IMR-90 (cell line): ENCODE data around the gene CMSS1. TPM values are rescaled to one million over a fixed set of nuclear protein-coding genes. Genes with fewer than 3 reads are reported as not detected.

Experiments
- ATAC-seq: fragments of 200-7000 bp; cut with Tn5 transposase; 2 replicates; pipeline ENCODE4 v1.9.1; 2020; ENCODE audit warnings: low read depth, mild to moderate bottlenecking, moderate library complexity
- BruUV-seq: library from RNA; stranded (reverse); fragments of 400-500 nt; replicated peaks from 2 replicates; lab custom pipeline; 2021; lab: Mats Ljungman, UMichigan
- CTCF ChIA-PET: fragments of 300-600 bp; formaldehyde crosslinking; extraction: SDS; loops from one replicate; lab custom pipeline; 2021; ENCODE audit warnings: antibody characterized with exemption; lab: Yijun Ruan, JAX
- POLR2A ChIA-PET: fragments of 300-600 bp; sonication (Branson Sonifier 250); formaldehyde crosslinking; loops from one replicate; lab custom pipeline; 2022; ENCODE audit warnings: antibody characterized with exemption; ENCODE audit not compliant: unreplicated experiment; lab: Charles Lee
- DNase-seq: peaks from one replicate; pipeline ENCODE4 v3.0.0; 2013
- H2AFZ ChIP-seq: replicated peaks from 2 replicates; pipeline ENCODE3; 2013; ENCODE audit warnings: low read length, mild to moderate bottlenecking; ENCODE audit not compliant: poor library complexity
- H2AK5ac ChIP-seq: 2 replicates; pipeline ENCODE4 v1.6.1; 2013; ENCODE audit warnings: low read depth, low read length, inconsistent platforms
- H2AK9ac ChIP-seq: replicated peaks from 2 replicates; pipeline ENCODE3; 2013; ENCODE audit warnings: mild to moderate bottlenecking, low read depth, low read length, moderate library complexity; ENCODE audit not compliant: poor library complexity
- H2BK120ac ChIP-seq: 2 replicates; pipeline ENCODE4 v1.6.1; 2013; ENCODE audit warnings: low read depth, low read length, inconsistent platforms
- H2BK15ac ChIP-seq: 3 replicates; pipeline ENCODE4 v1.6.1; 2013; ENCODE audit warnings: low read depth, low read length, inconsistent platforms
- H2BK20ac ChIP-seq: 2 replicates; pipeline ENCODE4 v1.6.1; 2013; ENCODE audit warnings: low read depth, mild to moderate bottlenecking, inconsistent platforms, low read length, moderate library complexity
- H2BK5ac ChIP-seq: 2 replicates; pipeline ENCODE4 v1.6.1; 2013; ENCODE audit warnings: mild to moderate bottlenecking, low read depth, low read length, inconsistent platforms; ENCODE audit not compliant: poor library complexity, severe bottlenecking
- H3K14ac ChIP-seq: replicated peaks from 2 replicates; pipeline ENCODE4 v1.6.1; 2013; ENCODE audit warnings: low read depth, low read length, inconsistent platforms
- H3K18ac ChIP-seq: 2 replicates; pipeline ENCODE4 v1.6.1; 2013; ENCODE audit warnings: low read depth, low read length, control low read depth
- H3K23ac ChIP-seq: 2 replicates; pipeline ENCODE4 v1.6.1; 2013; ENCODE audit warnings: low read depth, low read length, inconsistent platforms
- H3K27ac ChIP-seq: 2 replicates; pipeline ENCODE4 v1.5.1; 2013; ENCODE audit warnings: mild to moderate bottlenecking, control low read depth, low read length; ENCODE audit not compliant: insufficient read depth
- H3K27me3 ChIP-seq: 2 replicates; pipeline ENCODE4 v1.6.1; 2013; ENCODE audit warnings: low read length; ENCODE audit not compliant: control insufficient read depth, insufficient read depth
- H3K36me3 ChIP-seq: 2 replicates; pipeline ENCODE4 v1.6.1; 2013; ENCODE audit warnings: low read length, mixed read lengths; ENCODE audit not compliant: control insufficient read depth, insufficient read depth
- H3K4ac ChIP-seq: 2 replicates; pipeline ENCODE4 v1.6.1; 2013; ENCODE audit warnings: low read depth, low read length, inconsistent platforms
- H3K4me1 ChIP-seq: 2 replicates; pipeline ENCODE4 v1.6.1; 2013; ENCODE audit warnings: low read length, mixed read lengths; ENCODE audit not compliant: control insufficient read depth, insufficient read depth
- H3K4me2 ChIP-seq: 2 replicates; pipeline ENCODE4 v1.6.1; 2013; ENCODE audit warnings: low read depth, mild to moderate bottlenecking, control low read depth, low read length, moderate library complexity
- H3K4me3 ChIP-seq: 2 replicates; pipeline ENCODE4 v1.5.1; 2013; ENCODE audit warnings: low read depth, mild to moderate bottlenecking, control low read depth, low read length, moderate library complexity; ENCODE audit not compliant: insufficient read depth
- H3K56ac ChIP-seq: 2 replicates; pipeline ENCODE4 v1.6.1; 2013; ENCODE audit warnings: low read length, inconsistent platforms; ENCODE audit not compliant: insufficient read depth; ENCODE audit errors: extremely low read depth
- H3K79me1 ChIP-seq, 2 experiments: 2 replicates each; pipeline ENCODE4 v1.6.1; 2013; ENCODE audit warnings: low read length in 2 of 2, inconsistent platforms in 1 of 2, low read depth in 1 of 2
- H3K9ac ChIP-seq: 2 replicates; pipeline ENCODE4 v1.6.1; 2013; ENCODE audit warnings: low read depth, low read length, control low read depth
- H3K9me1 ChIP-seq: 2 replicates; pipeline ENCODE4 v1.6.1; 2013; ENCODE audit warnings: low read length, inconsistent platforms; ENCODE audit not compliant: insufficient read depth
- H3K9me3 ChIP-seq: 2 replicates; pipeline ENCODE4 v1.6.1; 2013; ENCODE audit warnings: low read length; ENCODE audit not compliant: control insufficient read depth, insufficient read depth
- H4K20me1 ChIP-seq: 2 replicates; pipeline ENCODE4 v1.6.1; 2013; ENCODE audit warnings: low read length, inconsistent platforms; ENCODE audit not compliant: insufficient read depth
- H4K5ac ChIP-seq: 2 replicates; pipeline ENCODE4 v1.6.1; 2013; ENCODE audit warnings: mild to moderate bottlenecking, low read depth, low read length, control low read depth
- H4K8ac ChIP-seq, 2 experiments: 2 replicates each; pipeline ENCODE4 v1.6.1; 2013; ENCODE audit warnings: low read depth in 2 of 2, low read length in 2 of 2, control low read depth in 1 of 2, inconsistent platforms in 1 of 2
- H4K91ac ChIP-seq: 2 replicates; pipeline ENCODE4 v1.6.1; 2013; ENCODE audit warnings: low read depth, low read length, inconsistent platforms; ENCODE audit not compliant: insufficient read depth
- BHLHE40 ChIP-seq: fragments of 150-350 bp; IDR thresholded peaks from 2 replicates; pipeline ENCODE4 v1.6.1; 2016; ENCODE audit warnings: mild to moderate bottlenecking, low read depth, low read length
- CEBPB ChIP-seq: IDR thresholded peaks from 2 replicates; pipeline ENCODE4 v1.6.1; 2012; ENCODE audit warnings: low read depth, low read length, improper control_type of control experiment
- CHD1 ChIP-seq: IDR thresholded peaks from 2 replicates; pipeline ENCODE4 v1.6.1; 2012; ENCODE audit warnings: low read depth, low read length, improper control_type of control experiment
- ELK1 ChIP-seq: fragments of 150-350 bp; IDR thresholded peaks from 2 replicates; pipeline ENCODE4 v1.6.1; 2016; ENCODE audit warnings: low read depth, mild to moderate bottlenecking, low read length, moderate library complexity, borderline replicate concordance
- FOS ChIP-seq: fragments of 150-350 bp; IDR thresholded peaks from 2 replicates; pipeline ENCODE4 v1.6.1; 2016; ENCODE audit warnings: low read depth, low read length
- MAFK ChIP-seq: IDR thresholded peaks from 2 replicates; pipeline ENCODE4 v1.6.1; 2012; ENCODE audit warnings: low read depth, low read length, improper control_type of control experiment
- MAZ ChIP-seq: IDR thresholded peaks from 2 replicates; pipeline ENCODE4 v1.6.1; 2012; ENCODE audit warnings: low read depth, mild to moderate bottlenecking, low read length, improper control_type of control experiment, moderate library complexity, borderline replicate concordance
- MXI1 ChIP-seq: IDR thresholded peaks from 2 replicates; pipeline ENCODE4 v1.6.1; 2012; ENCODE audit warnings: low read depth, mild to moderate bottlenecking, low read length, moderate library complexity, borderline replicate concordance
- NFE2L2 ChIP-seq: fragments of 150-350 bp; IDR thresholded peaks from 2 replicates; pipeline ENCODE4 v1.6.1; 2016; ENCODE audit warnings: low read depth, mild to moderate bottlenecking, low read length
- POLR2A ChIP-seq: IDR thresholded peaks from 2 replicates; pipeline ENCODE4 v1.6.1; 2012; ENCODE audit warnings: mild to moderate bottlenecking, low read depth, low read length
- RAD21 ChIP-seq: IDR thresholded peaks from 2 replicates; pipeline ENCODE4 v1.6.1; 2012; ENCODE audit warnings: low read length, improper control_type of control experiment
- RCOR1 ChIP-seq: IDR thresholded peaks from 2 replicates; pipeline ENCODE4 v1.6.1; 2012; ENCODE audit warnings: mild to moderate bottlenecking, low read length, improper control_type of control experiment; ENCODE audit not compliant: insufficient replicate concordance
- RFX5 ChIP-seq: IDR thresholded peaks from 2 replicates; pipeline ENCODE4 v1.8.0; 2012; ENCODE audit warnings: low read depth, mild to moderate bottlenecking, low read length, moderate library complexity
- SMC3 ChIP-seq: fragments of 150-350 bp; IDR thresholded peaks from 2 replicates; pipeline ENCODE4 v1.6.1; 2016; ENCODE audit warnings: low read depth, mild to moderate bottlenecking, antibody characterized with exemption, low read length, moderate library complexity
- WGBS, 2 experiments: methylation state at CpG; one replicate each; pipeline versions ENCODE4 v1.1.5 to v1.1.7; 2013; ENCODE audit warnings: missing lambda C conversion rate in 2 of 2; ENCODE audit not compliant: insufficient read length in 1 of 2; ENCODE audit errors: extremely low coverage in 2 of 2; 5-methylcytosine and 5-hydroxymethylcytosine counted together
- dilution Hi-C: fragments of 300-500 bp; cut with HindIII; formaldehyde crosslinking; loops from one replicate; pipeline ENCODE4 v1.14.3; 2018; ENCODE audit warnings: low sequenced_read_pairs; ENCODE audit not compliant: unreplicated experiment
- in situ Hi-C: fragments of 300-500 bp; cut with MboI; formaldehyde crosslinking; loops from 3 replicates; pipeline ENCODE4 v1.14.3; 2019; ENCODE audit warnings: low sequenced_read_pairs, inconsistent platforms, mixed read lengths
- intact Hi-C: fragments of 100-400 bp; cut with micrococcal nuclease; formaldehyde crosslinking; loops from 2 replicates; pipeline ENCODE4 v1.10.0; 2022
- polyA plus RNA-seq, 3 experiments: library from polyadenylated mRNA; depleted of rRNA; stranded (reverse); fragments of >200 nt; gene quantifications; 2 replicates each; pipeline ENCODE4 v1.2.3, GENCODE V29; 2012; ENCODE audit warnings: low replicate concordance in 1 of 3
- total RNA-seq: library from RNA; depleted of rRNA; stranded (reverse); fragments of >200 nt; gene quantifications from 2 replicates; pipeline ENCODE4 v1.2.3, GENCODE V29; 2012
- TF ChIP-seq, protein P1 (sequence below): conservative IDR thresholded peaks from 2 replicates; pipeline ENCODE4 v1.5.1; 2012; ENCODE audit warnings: mild to moderate bottlenecking, low read depth, low read length, improper control_type of control experiment
- TF ChIP-seq, protein P2 (sequence below): fragments of 150-350 bp; IDR thresholded peaks from 2 replicates; pipeline ENCODE4 v1.6.1; 2017; ENCODE audit warnings: mild to moderate bottlenecking, antibody characterized with exemption, low read length, low read depth

The CMSS1 gene
- total and polyA plus RNA-seq, 2 of the 4 experiments (the other 2 are of a cell fraction), result 12.5 to 13.6 TPM

GRCh38 chr3:99857278-99857677 is 39.6 kb downstream of the CMSS1 start:
- H3K14ac ChIP-seq, result peak overlapping the region; percentile 12; the same call in 1 of the 2 replicates
- CTCF ChIA-PET, result interaction anchor here (1.2 kb wide), 1 partner anchor 283 kb away, joined by 3 read pairs; no protein-coding TSS in a partner anchor
- dilution Hi-C loops (no loop called here), intact Hi-C loops (loop anchor here (5.0 kb wide), 1 partner anchor 395 kb away; no protein-coding TSS in a partner anchor), in situ Hi-C loops (loop anchor here (25.0 kb wide), 1 partner anchor 205 kb away; no protein-coding TSS in a partner anchor)
- H3K4me1 ChIP-seq, result peaks cover 18% of the 10 kb centered on the region
- no peak overlapping the region for H2BK20ac ChIP-seq
- TF ChIP-seq CHD1, result no peak
- no peak for TF ChIP-seq CEBPB
- TF ChIP-seq MAFK, result no peak
- no peak for TF ChIP-seq RAD21
- no peak for TF ChIP-seq NFE2L2
- TF ChIP-seq BHLHE40, result no peak
- no peak for TF ChIP-seq ELK1
- TF ChIP-seq MXI1, result no peak
- TF ChIP-seq FOS, result no peak
- no peak for TF ChIP-seq SMC3
- TF ChIP-seq, protein P1, sequence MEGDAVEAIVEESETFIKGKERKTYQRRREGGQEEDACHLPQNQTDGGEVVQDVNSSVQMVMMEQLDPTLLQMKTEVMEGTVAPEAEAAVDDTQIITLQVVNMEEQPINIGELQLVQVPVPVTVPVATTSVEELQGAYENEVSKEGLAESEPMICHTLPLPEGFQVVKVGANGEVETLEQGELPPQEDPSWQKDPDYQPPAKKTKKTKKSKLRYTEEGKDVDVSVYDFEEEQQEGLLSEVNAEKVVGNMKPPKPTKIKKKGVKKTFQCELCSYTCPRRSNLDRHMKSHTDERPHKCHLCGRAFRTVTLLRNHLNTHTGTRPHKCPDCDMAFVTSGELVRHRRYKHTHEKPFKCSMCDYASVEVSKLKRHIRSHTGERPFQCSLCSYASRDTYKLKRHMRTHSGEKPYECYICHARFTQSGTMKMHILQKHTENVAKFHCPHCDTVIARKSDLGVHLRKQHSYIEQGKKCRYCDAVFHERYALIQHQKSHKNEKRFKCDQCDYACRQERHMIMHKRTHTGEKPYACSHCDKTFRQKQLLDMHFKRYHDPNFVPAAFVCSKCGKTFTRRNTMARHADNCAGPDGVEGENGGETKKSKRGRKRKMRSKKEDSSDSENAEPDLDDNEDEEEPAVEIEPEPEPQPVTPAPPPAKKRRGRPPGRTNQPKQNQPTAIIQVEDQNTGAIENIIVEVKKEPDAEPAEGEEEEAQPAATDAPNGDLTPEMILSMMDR, result no peak
- no peak for TF ChIP-seq POLR2A
- no peak for TF ChIP-seq RFX5
- TF ChIP-seq, protein P2, sequence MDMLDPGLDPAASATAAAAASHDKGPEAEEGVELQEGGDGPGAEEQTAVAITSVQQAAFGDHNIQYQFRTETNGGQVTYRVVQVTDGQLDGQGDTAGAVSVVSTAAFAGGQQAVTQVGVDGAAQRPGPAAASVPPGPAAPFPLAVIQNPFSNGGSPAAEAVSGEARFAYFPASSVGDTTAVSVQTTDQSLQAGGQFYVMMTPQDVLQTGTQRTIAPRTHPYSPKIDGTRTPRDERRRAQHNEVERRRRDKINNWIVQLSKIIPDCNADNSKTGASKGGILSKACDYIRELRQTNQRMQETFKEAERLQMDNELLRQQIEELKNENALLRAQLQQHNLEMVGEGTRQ, result no peak
- TF ChIP-seq RCOR1, result no peak
- no peak for TF ChIP-seq MAZ
- no peak for ATAC-seq
- DNase-seq, result no peak
- no CpG with 5 or more reads among the region's 1 CpG for WGBS, 2 experiments
- POLR2A ChIA-PET, result no interaction called here
- H3K9ac ChIP-seq, result no peak overlapping the region
- peaks cover 49 to 78% of the 10 kb centered on the region in 2 experiments for H3K79me1 ChIP-seq
- no peak overlapping the region for H4K5ac ChIP-seq
- H3K56ac ChIP-seq, result no peak overlapping the region
- H2AK9ac ChIP-seq, result no peak overlapping the region
- H3K36me3 ChIP-seq, result peaks cover 23% of the 10 kb centered on the region
- H3K9me3 ChIP-seq, result no peaks in the 10 kb centered on the region
- no peak overlapping the region for H2AFZ ChIP-seq
- H3K4ac ChIP-seq, result peak overlapping the region; percentile 28; the same call in 1 of the 2 replicates
- BruUV-seq, result no TSS peak
- peak overlapping the region; percentile 42 for H2BK5ac ChIP-seq
- no peak overlapping the region for H4K91ac ChIP-seq
- no peak overlapping the region for H3K4me3 ChIP-seq
- no peak overlapping the region for H3K27ac ChIP-seq
- H4K20me1 ChIP-seq, result peaks cover 45% of the 10 kb centered on the region
- H2BK15ac ChIP-seq, result no peak overlapping the region
- H2AK5ac ChIP-seq, result no peak overlapping the region; the same call in 1 of the 2 replicates
- H3K4me2 ChIP-seq, result no peak overlapping the region
- H3K9me1 ChIP-seq, result peaks cover 21% of the 10 kb centered on the region
- peak overlapping the region; percentile 52; the same call in 1 of the 2 replicates for H3K18ac ChIP-seq
- H3K27me3 ChIP-seq, result no peaks in the 10 kb centered on the region
- no peak overlapping the region for H2BK120ac ChIP-seq
- H3K23ac ChIP-seq, result peak overlapping the region; percentile 4; the same call in 1 of the 2 replicates
- H4K8ac ChIP-seq, result peak overlapping the region in 1 of 2 experiments; percentile 46; a peak in 1 of 4 replicates
